Measurements from ENCODE around the gene GYPC.

The GYPC gene

GRCh38 chr2:126685629-126686028 is 29.7 kb downstream of the GYPC start:
- Histone ChIP-seq H3K79me2 (ENCODE audit: insufficient read depth, low read length) (no peaks in the 10 kb centered on the region), H3K9me2 (ENCODE audit: low read depth, low read length) (no peaks in the 10 kb centered on the region), H3K4me3 (ENCODE audit: low read depth, low read length, poor library complexity, severe bottlenecking) (no peak overlapping the region), H3F3A (ENCODE audit: insufficient read depth, low read length) (no peaks in the 10 kb centered on the region), H3K9me3 (ENCODE audit: low read length) (no peaks in the 10 kb centered on the region), H3K9ac (ENCODE audit: low read length) (no peak overlapping the region), H4K20me1 (ENCODE audit: insufficient read depth, low read length) (no peaks in the 10 kb centered on the region), H3K4me2 (ENCODE audit: low read length) (no peak overlapping the region), H3K36me3 (ENCODE audit: insufficient read depth, low read length) (no peaks in the 10 kb centered on the region), H3K4me1 (ENCODE audit: insufficient read depth, low read length, severe bottlenecking) (no peaks in the 10 kb centered on the region), H2AFZ (ENCODE audit: low read length) (no peak overlapping the region), H3K27me3 (ENCODE audit: insufficient read depth, low read length) (no peaks in the 10 kb centered on the region), H3K27ac (ENCODE audit: low read depth, low read length, poor library complexity, severe bottlenecking) (no peak overlapping the region)
- TF ChIP-seq CTCF (IDR thresholded peaks at IDR 0.05; ENCODE audit: low read length) = no peak
- no peak for TF ChIP-seq EZH2 (IDR thresholded peaks at IDR 0.05; ENCODE audit: borderline replicate concordance, low read length)

- H3K79me2 ChIP-seq (ENCODE audit: insufficient read depth, low read length) = no peaks in the 10 kb centered on the region
- no peaks in the 10 kb centered on the region for H3K36me3 ChIP-seq (ENCODE audit: insufficient read depth, low read length)
- no peaks in the 10 kb centered on the region for H3K27me3 ChIP-seq (ENCODE audit: insufficient read depth, low read length)
- no peaks in the 10 kb centered on the region for H3K9me2 ChIP-seq (ENCODE audit: low read depth, low read length)
- H3K9me3 ChIP-seq (ENCODE audit: low read length) = no peaks in the 10 kb centered on the region
- no peak overlapping the region for H3K9ac ChIP-seq (ENCODE audit: low read length)
- no peak overlapping the region for H3K27ac ChIP-seq (ENCODE audit: low read depth, low read length, poor library complexity, severe bottlenecking)
- no peaks in the 10 kb centered on the region for H3F3A ChIP-seq (ENCODE audit: insufficient read depth, low read length)
- no peak overlapping the region for H3K4me3 ChIP-seq (ENCODE audit: low read depth, low read length, poor library complexity, severe bottlenecking)
- no peaks in the 10 kb centered on the region for H4K20me1 ChIP-seq (ENCODE audit: insufficient read depth, low read length)
- no peaks in the 10 kb centered on the region for H3K4me1 ChIP-seq (ENCODE audit: insufficient read depth, low read length, severe bottlenecking)
- no peak for TF ChIP-seq EZH2 (IDR thresholded peaks at IDR 0.05; ENCODE audit: borderline replicate concordance, low read length)
- TF ChIP-seq CTCF (IDR thresholded peaks at IDR 0.05; ENCODE audit: low read length) = no peak
- H2AFZ ChIP-seq (ENCODE audit: low read length) = no peak overlapping the region
- H3K4me2 ChIP-seq (ENCODE audit: low read length) = no peak overlapping the region
Observed at GRCh38 chr2:126686286-126686685, 30.3 kb downstream of the GYPC start.

- H4K20me1 ChIP-seq (ENCODE audit: insufficient read depth, low read length) = no peaks in the 10 kb centered on the region
- TF ChIP-seq CTCF (IDR thresholded peaks at IDR 0.05; ENCODE audit: low read length) (no peak), EZH2 (IDR thresholded peaks at IDR 0.05; ENCODE audit: borderline replicate concordance, low read length) (no peak)
- no peaks in the 10 kb centered on the region for H3K4me1 ChIP-seq (ENCODE audit: insufficient read depth, low read length, severe bottlenecking)
- no peaks in the 10 kb centered on the region for H3K9me2 ChIP-seq (ENCODE audit: low read depth, low read length)
- no peaks in the 10 kb centered on the region for H3K9me3 ChIP-seq (ENCODE audit: low read length)
- H3K9ac ChIP-seq (ENCODE audit: low read length) = no peak overlapping the region
- no peak overlapping the region for H2AFZ ChIP-seq (ENCODE audit: low read length)
- H3K4me2 ChIP-seq (ENCODE audit: low read length) = no peak overlapping the region
- H3K36me3 ChIP-seq (ENCODE audit: insufficient read depth, low read length) = no peaks in the 10 kb centered on the region
- no peak overlapping the region for H3K4me3 ChIP-seq (ENCODE audit: low read depth, low read length, poor library complexity, severe bottlenecking)
- H3K27ac ChIP-seq (ENCODE audit: low read depth, low read length, poor library complexity, severe bottlenecking) = no peak overlapping the region
- H3F3A ChIP-seq (ENCODE audit: insufficient read depth, low read length) = no peaks in the 10 kb centered on the region
- H3K27me3 ChIP-seq (ENCODE audit: insufficient read depth, low read length) = no peaks in the 10 kb centered on the region
- H3K79me2 ChIP-seq (ENCODE audit: insufficient read depth, low read length) = no peaks in the 10 kb centered on the region
Observed at GRCh38 chr2:126686841-126687485, 31.0 kb downstream of the GYPC start.
